Natural killer cell (primary cell): Measurements from ENCODE around the gene UBAP1L. TPM values are rescaled to one million over a fixed set of nuclear protein-coding genes. Genes with fewer than 3 reads are reported as not detected.
A peak's percentile ranks its signal among the peaks of the same experiment; 100 is the strongest.

Source experiments
- ATAC-seq, 3 donors: fragments of 150-1000 bp in 2 of 3; fragments of 200-7000 bp in 1 of 3; cut with Tn5 transposase; 1 replicate in 1 of 3; 2 replicates in 2 of 3; pipeline ENCODE4 v1.10.0; 2021; ENCODE audit warnings: mild to moderate bottlenecking in 2 of 3, moderate library complexity in 2 of 3
- DNase-seq, 2 donors: peaks; one replicate each; pipeline versions ENCODE4 v3.0.0 to v3.0.0-alpha.2; 2013 to 2021; ENCODE audit warnings: mixed read lengths in 1 of 2
- H3K27ac ChIP-seq: one replicate; pipeline ENCODE4 v1.5.1; 2013; ENCODE audit warnings: mild to moderate bottlenecking, low read length
- H3K27me3 ChIP-seq: one replicate; pipeline ENCODE4 v1.6.1; 2013; ENCODE audit warnings: low read length; ENCODE audit not compliant: control insufficient read depth, insufficient read depth
- H3K36me3 ChIP-seq: one replicate; pipeline ENCODE4 v1.6.1; 2013; ENCODE audit warnings: low read length; ENCODE audit not compliant: control insufficient read depth, insufficient read depth
- H3K4me1 ChIP-seq: one replicate; pipeline ENCODE4 v1.6.1; 2013; ENCODE audit warnings: low read length; ENCODE audit not compliant: control insufficient read depth, insufficient read depth
- H3K4me3 ChIP-seq: one replicate; pipeline ENCODE4 v1.5.1; 2013; ENCODE audit warnings: low read length
- H3K9me3 ChIP-seq: one replicate; pipeline ENCODE4 v1.6.1; 2013; ENCODE audit warnings: low read length; ENCODE audit not compliant: control insufficient read depth, insufficient read depth
- H3K27ac Mint-ChIP-seq, 2 donors: one replicate each; pipeline ENCODE4 v1.8.0; 2022; ENCODE audit warnings: mild to moderate bottlenecking in 2 of 2, mixed read lengths in 2 of 2, moderate library complexity in 1 of 2
- H3K27me3 Mint-ChIP-seq, 2 donors: one replicate each; pipeline ENCODE4 v1.8.0; 2022; ENCODE audit warnings: low read depth in 2 of 2, mixed read lengths in 2 of 2
- H3K36me3 Mint-ChIP-seq: one replicate; pipeline ENCODE4 v1.8.0; 2022; ENCODE audit warnings: mixed read lengths
- H3K4me1 Mint-ChIP-seq, 2 donors: one replicate each; pipeline ENCODE4 v1.8.0; 2022; ENCODE audit warnings: mixed read lengths in 2 of 2
- H3K4me3 Mint-ChIP-seq: one replicate; pipeline ENCODE4 v1.8.0; 2022; ENCODE audit warnings: mild to moderate bottlenecking, moderate library complexity, mixed read lengths
- H3K9me3 Mint-ChIP-seq, 2 donors: one replicate each; pipeline ENCODE4 v1.8.0; 2022; ENCODE audit warnings: mixed read lengths in 2 of 2
- whole genome bisulfite sequencing: methylation state at CpG from one replicate; pipeline ENCODE4 v1.1.7; 2013; ENCODE audit warnings: missing lambda C conversion rate; ENCODE audit not compliant: insufficient coverage; 5-methylcytosine and 5-hydroxymethylcytosine counted together
- intact Hi-C: fragments of 100-400 bp; cut with micrococcal nuclease; formaldehyde crosslinking; loops from one replicate; pipeline ENCODE4 v1.14.2; 2022
- total RNA-seq, 4 donors: library from RNA; stranded (reverse); fragments of 120-200 nt in 1 of 4; gene quantifications; one replicate each; pipeline versions ENCODE4 v1.2.3 to v1.2.4, GENCODE V29; 2013 to 2022
- TF ChIP-seq, protein P1 (sequence below): fragments of 200-600 bp; IDR thresholded peaks from one replicate; pipeline ENCODE4 v1.8.0; 2022; ENCODE audit warnings: antibody characterized with exemption

Gene UBAP1L
- total RNA-seq, 3 donors from 2014 or later (not counting 1 experiment from before 2014, with no cell fraction given): 4.3 to 8.0 (median 7.5) TPM

GRCh38 chr15:65084500-65085206 lies 30.3 kb downstream of the UBAP1L start:
- no peak overlapping the region for H3K27ac ChIP-seq
- ATAC-seq (no peak), DNase-seq (no peak)
- H3K9me3 ChIP-seq: no peaks in the 10 kb centered on the region
- Mint-ChIP-seq H3K4me1 (peaks cover 11 to 19% of the 10 kb centered on the region in 2 donors), H3K36me3 (no peaks in the 10 kb centered on the region), H3K9me3 (no peaks in the 10 kb centered on the region), H3K27me3 (peaks cover 26 to 38% of the 10 kb centered on the region in 2 donors), H3K27ac (no peak overlapping the region), H3K4me3 (no peak overlapping the region)
- peaks cover 7% of the 10 kb centered on the region for H3K4me1 ChIP-seq
- no peak overlapping the region for H3K4me3 ChIP-seq
- WGBS: 76% methylated on average over 6 of the region's 7 CpGs
- intact Hi-C loops: no loop called here
- H3K27me3 ChIP-seq: peaks cover 6% of the 10 kb centered on the region
- no peaks in the 10 kb centered on the region for H3K36me3 ChIP-seq
- TF ChIP-seq, protein P1, sequence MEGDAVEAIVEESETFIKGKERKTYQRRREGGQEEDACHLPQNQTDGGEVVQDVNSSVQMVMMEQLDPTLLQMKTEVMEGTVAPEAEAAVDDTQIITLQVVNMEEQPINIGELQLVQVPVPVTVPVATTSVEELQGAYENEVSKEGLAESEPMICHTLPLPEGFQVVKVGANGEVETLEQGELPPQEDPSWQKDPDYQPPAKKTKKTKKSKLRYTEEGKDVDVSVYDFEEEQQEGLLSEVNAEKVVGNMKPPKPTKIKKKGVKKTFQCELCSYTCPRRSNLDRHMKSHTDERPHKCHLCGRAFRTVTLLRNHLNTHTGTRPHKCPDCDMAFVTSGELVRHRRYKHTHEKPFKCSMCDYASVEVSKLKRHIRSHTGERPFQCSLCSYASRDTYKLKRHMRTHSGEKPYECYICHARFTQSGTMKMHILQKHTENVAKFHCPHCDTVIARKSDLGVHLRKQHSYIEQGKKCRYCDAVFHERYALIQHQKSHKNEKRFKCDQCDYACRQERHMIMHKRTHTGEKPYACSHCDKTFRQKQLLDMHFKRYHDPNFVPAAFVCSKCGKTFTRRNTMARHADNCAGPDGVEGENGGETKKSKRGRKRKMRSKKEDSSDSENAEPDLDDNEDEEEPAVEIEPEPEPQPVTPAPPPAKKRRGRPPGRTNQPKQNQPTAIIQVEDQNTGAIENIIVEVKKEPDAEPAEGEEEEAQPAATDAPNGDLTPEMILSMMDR: no peak

- WGBS: 89% methylated on average over 7 of the region's 7 CpGs
- H3K9me3 ChIP-seq: no peaks in the 10 kb centered on the region
- H3K4me1 ChIP-seq: peaks cover 7% of the 10 kb centered on the region
- intact Hi-C loops: no loop called here
- H3K27ac ChIP-seq: no peak overlapping the region
- peaks cover 8% of the 10 kb centered on the region for H3K27me3 ChIP-seq
- Mint-ChIP-seq H3K4me3 (no peak overlapping the region), H3K36me3 (no peaks in the 10 kb centered on the region), H3K4me1 (peaks cover 12 to 19% of the 10 kb centered on the region in 2 donors), H3K27ac (no peak overlapping the region), H3K27me3 (peaks cover 35 to 49% of the 10 kb centered on the region in 2 donors), H3K9me3 (no peaks in the 10 kb centered on the region)
- H3K36me3 ChIP-seq: no peaks in the 10 kb centered on the region
- ATAC-seq (no peak), DNase-seq (no peak)
- TF ChIP-seq, protein P1: no peak
- H3K4me3 ChIP-seq: no peak overlapping the region
Observed at GRCh38 chr15:65083262-65083701, 31.7 kb downstream of the UBAP1L start.

GRCh38 chr15:65082303-65082953 lies 32.6 kb downstream of the UBAP1L start:
- WGBS: 7% methylated on average over 7 of the region's 7 CpGs
- peaks cover 14% of the 10 kb centered on the region for H3K27me3 ChIP-seq
- Mint-ChIP-seq H3K27ac (no peak overlapping the region), H3K9me3 (no peaks in the 10 kb centered on the region), H3K36me3 (no peaks in the 10 kb centered on the region), H3K4me1 (peaks cover 19 to 25% of the 10 kb centered on the region in 2 donors), H3K27me3 (peaks cover 43 to 56% of the 10 kb centered on the region in 2 donors), H3K4me3 (no peak overlapping the region)
- ATAC-seq (peak in 1 of 3 donors; percentile 62), DNase-seq (peak in 1 of 2 donors; percentile 40)
- H3K9me3 ChIP-seq: no peaks in the 10 kb centered on the region
- intact Hi-C loops: no loop called here
- no peaks in the 10 kb centered on the region for H3K36me3 ChIP-seq
- H3K4me1 ChIP-seq: peaks cover 11% of the 10 kb centered on the region
- TF ChIP-seq, protein P1: no peak
- H3K27ac ChIP-seq: no peak overlapping the region
- H3K4me3 ChIP-seq: no peak overlapping the region
